Esophagus squamous epithelium (tissue), 5 donors: ENCODE data around the gene LGI4. TPM values are rescaled to one million over a fixed set of nuclear protein-coding genes. Genes with fewer than 3 reads are reported as not detected.

Source experiments
- DNase-seq: peaks from one replicate; lab custom pipeline; 2025; lab: John Stamatoyannopoulos, UW
- H3K27ac ChIP-seq, 4 donors: fragments of 200-600 bp; sonication (generic); one replicate each; pipeline ENCODE4 v1.5.1; 2016 to 2019; ENCODE audit warnings: mild to moderate bottlenecking in 1 of 4
- H3K27me3 ChIP-seq, 4 donors: fragments of 200-600 bp; sonication (generic); 1 replicate in 3 of 4; 2 replicates in 1 of 4; pipeline versions ENCODE4 v1.5.1 to v1.6.0; 2017 to 2021; ENCODE audit warnings: antibody characterized with exemption in 1 of 4
- H3K36me3 ChIP-seq, 3 donors: fragments of 200-600 bp; sonication (generic); one replicate each; pipeline ENCODE4 v1.5.1; 2016 to 2019
- H3K4me1 ChIP-seq, 3 donors: fragments of 200-600 bp; sonication (generic); one replicate each; pipeline ENCODE4 v1.5.1; 2017 to 2019
- H3K4me3 ChIP-seq, 4 donors: fragments of 200-600 bp; sonication (generic); 1 replicate in 3 of 4; 2 replicates in 1 of 4; pipeline ENCODE4 v1.5.1; 2016 to 2019; ENCODE audit warnings: mild to moderate bottlenecking in 2 of 4, moderate library complexity in 1 of 4
- H3K9me3 ChIP-seq, 3 donors: fragments of 200-600 bp; sonication (generic); one replicate each; pipeline ENCODE4 v1.5.1; 2016 to 2019
- CTCF ChIP-seq, 6 experiments: fragments of 450-650 bp in 4 of 6; fragments of 200-600 bp in 2 of 6; sonication (generic) in 2 of 6; IDR thresholded peaks; one replicate each; pipeline ENCODE4 v1.5.1; 2016 to 2019; ENCODE audit warnings: antibody characterized with exemption in 6 of 6, mild to moderate bottlenecking in 4 of 6, moderate library complexity in 4 of 6
- POLR2A ChIP-seq, 4 donors: fragments of 450-650 bp; IDR thresholded peaks; one replicate each; pipeline ENCODE4 v1.6.1; 2017; ENCODE audit warnings: antibody characterized with exemption in 4 of 4, mild to moderate bottlenecking in 4 of 4, moderate library complexity in 3 of 4
- WGBS, 2 donors: methylation state at CpG; one replicate each; pipeline ENCODE4 v1.1.5; 2018; 5-methylcytosine and 5-hydroxymethylcytosine counted together
- intact Hi-C: fragments of 100-400 bp; cut with DNase I; formaldehyde crosslinking; loops from one replicate; pipeline ENCODE4 v1.15.0; 2022
- total RNA-seq, 4 donors: library from RNA; depleted of rRNA; stranded (reverse); fragments of >200 nt; gene quantifications; one replicate each; pipeline ENCODE4 v1.1.0, GENCODE V29; 2016
- donor health status: DM: yes; HTN: yes; CAD: no.

The LGI4 gene
- 1 to 10 TPM; 1.3 to 8.2 (median 1.6) TPM for total RNA-seq

GRCh38 chr19:35134601-35135242 is at the start of gene LGI4:
LGI4 (minus strand) TSS chr19:35135059; CDS start chr19:35134680, 379 bp downstream.
- H3K36me3 ChIP-seq = no peaks in the 10 kb centered on the region
- no peaks in the 10 kb centered on the region for H3K27me3 ChIP-seq
- peaks cover 0 to 47% (median 20%) of the 10 kb centered on the region in 3 donors for H3K4me1 ChIP-seq
- no peak for DNase-seq
- 59 to 67% methylated on average over 9 to 11 of the region's 15 CpGs for WGBS, 2 donors
- intact Hi-C loops = no loop called here
- peak within 1 kb of the TSS in 3 of 4 donors; percentile 25 to 51 (median 39) for H3K4me3 ChIP-seq
- H3K9me3 ChIP-seq = no peaks in the 10 kb centered on the region
- no peak for TF ChIP-seq POLR2A (IDR thresholded peaks at IDR 0.05)
- TF ChIP-seq CTCF (IDR thresholded peaks at IDR 0.05) = no peak
- H3K27ac ChIP-seq = peak within 1 kb of the TSS; percentile 53 to 93 (median 84)

GRCh38 chr19:35184267-35184666 is 49.4 kb upstream of the LGI4 start:
- Histone ChIP-seq H3K4me1 (no peaks in the 10 kb centered on the region), H3K36me3 (no peaks in the 10 kb centered on the region), H3K9me3 (no peaks in the 10 kb centered on the region), H3K4me3 (no peak overlapping the region), H3K27ac (no peak overlapping the region), H3K27me3 (peaks cover 0 to 6% (median 0%) of the 10 kb centered on the region in 4 donors)
- 85 to 88% methylated on average over 1 of the region's 1 CpG for WGBS, 2 donors
- no peak for TF ChIP-seq POLR2A (IDR thresholded peaks at IDR 0.05)
- no peak for TF ChIP-seq CTCF (IDR thresholded peaks at IDR 0.05)
- no peak for DNase-seq
- intact Hi-C loops = no loop called here

GRCh38 chr19:35181387-35181786 is 46.5 kb upstream of the LGI4 start:
- TF ChIP-seq POLR2A (IDR thresholded peaks at IDR 0.05) = no peak
- TF ChIP-seq CTCF (IDR thresholded peaks at IDR 0.05) = no peak
- Histone ChIP-seq H3K27ac (no peak overlapping the region), H3K36me3 (no peaks in the 10 kb centered on the region), H3K4me1 (no peaks in the 10 kb centered on the region), H3K9me3 (no peaks in the 10 kb centered on the region), H3K27me3 (peaks cover 0 to 6% (median 0%) of the 10 kb centered on the region in 4 donors), H3K4me3 (no peak overlapping the region)
- 82 to 86% methylated on average over 1 of the region's 1 CpG for WGBS, 2 donors
- no peak for DNase-seq
- intact Hi-C loops = no loop called here

- 68 to 76% methylated on average over 3 of the region's 3 CpGs for WGBS, 2 donors
Measured at GRCh38 chr19:35179830-35180229, 45.0 kb upstream of the LGI4 start.

More at GRCh38 chr19:35179830-35180229, 45.0 kb upstream of the LGI4 start:
- H3K4me3 ChIP-seq = no peak overlapping the region
- no peaks in the 10 kb centered on the region for H3K9me3 ChIP-seq
- intact Hi-C loops = no loop called here
- no peaks in the 10 kb centered on the region for H3K4me1 ChIP-seq
- H3K27ac ChIP-seq = no peak overlapping the region
- no peak for DNase-seq
- TF ChIP-seq POLR2A (IDR thresholded peaks at IDR 0.05) = no peak
- TF ChIP-seq CTCF (IDR thresholded peaks at IDR 0.05) = no peak
- H3K27me3 ChIP-seq = peaks cover 0 to 6% (median 0%) of the 10 kb centered on the region in 4 donors
- H3K36me3 ChIP-seq = no peaks in the 10 kb centered on the region
